ENCODE data around the gene PCDH17.

PCDH17 gene

DNA sequence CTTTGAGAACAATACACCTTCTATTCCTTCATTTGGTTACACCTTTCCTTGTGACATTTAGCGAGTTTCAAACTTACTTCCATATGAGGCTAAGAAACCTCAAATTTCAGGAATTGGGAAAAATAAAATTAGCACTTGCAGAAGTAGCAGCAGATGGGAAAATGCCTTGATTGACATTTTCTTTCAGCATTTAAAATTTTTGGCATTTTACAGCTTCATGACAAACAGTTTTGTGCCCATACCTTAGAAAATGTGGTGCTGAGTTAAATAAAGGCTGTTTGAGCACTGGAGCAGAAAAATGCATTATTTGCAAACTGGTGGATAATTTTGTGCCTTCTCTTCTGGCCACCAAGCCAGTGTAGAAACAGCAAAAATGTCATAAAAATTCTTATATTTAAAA is 95.4 kb downstream of the PCDH17 start:
- TF ChIP-seq NFIC (IDR thresholded peaks at IDR 0.05) (no peak), TAF1 (IDR thresholded peaks at IDR 0.05; ENCODE audit: low read depth) (no peak), TEAD4 (IDR thresholded peaks at IDR 0.05) (no peak), RAD21 (IDR thresholded peaks at IDR 0.05; ENCODE audit: low read depth) (no peak), EP300 (IDR thresholded peaks at IDR 0.05; ENCODE audit: borderline replicate concordance) (no peak), CEBPB (IDR thresholded peaks at IDR 0.05) (no peak), CREB1 (IDR thresholded peaks at IDR 0.05; ENCODE audit: low read depth) (no peak), TCF12 (IDR thresholded peaks at IDR 0.05; ENCODE audit: low read depth) (no peak), EGR1 (IDR thresholded peaks at IDR 0.05) (no peak)
- TF ChIP-seq, protein P1, sequence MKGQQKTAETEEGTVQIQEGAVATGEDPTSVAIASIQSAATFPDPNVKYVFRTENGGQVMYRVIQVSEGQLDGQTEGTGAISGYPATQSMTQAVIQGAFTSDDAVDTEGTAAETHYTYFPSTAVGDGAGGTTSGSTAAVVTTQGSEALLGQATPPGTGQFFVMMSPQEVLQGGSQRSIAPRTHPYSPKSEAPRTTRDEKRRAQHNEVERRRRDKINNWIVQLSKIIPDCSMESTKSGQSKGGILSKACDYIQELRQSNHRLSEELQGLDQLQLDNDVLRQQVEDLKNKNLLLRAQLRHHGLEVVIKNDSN (IDR thresholded peaks at IDR 0.05) = no peak
- TF ChIP-seq, protein P2, sequence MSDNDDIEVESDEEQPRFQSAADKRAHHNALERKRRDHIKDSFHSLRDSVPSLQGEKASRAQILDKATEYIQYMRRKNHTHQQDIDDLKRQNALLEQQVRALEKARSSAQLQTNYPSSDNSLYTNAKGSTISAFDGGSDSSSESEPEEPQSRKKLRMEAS (IDR thresholded peaks at IDR 0.05) = no peak
- TF ChIP-seq, protein P3, sequence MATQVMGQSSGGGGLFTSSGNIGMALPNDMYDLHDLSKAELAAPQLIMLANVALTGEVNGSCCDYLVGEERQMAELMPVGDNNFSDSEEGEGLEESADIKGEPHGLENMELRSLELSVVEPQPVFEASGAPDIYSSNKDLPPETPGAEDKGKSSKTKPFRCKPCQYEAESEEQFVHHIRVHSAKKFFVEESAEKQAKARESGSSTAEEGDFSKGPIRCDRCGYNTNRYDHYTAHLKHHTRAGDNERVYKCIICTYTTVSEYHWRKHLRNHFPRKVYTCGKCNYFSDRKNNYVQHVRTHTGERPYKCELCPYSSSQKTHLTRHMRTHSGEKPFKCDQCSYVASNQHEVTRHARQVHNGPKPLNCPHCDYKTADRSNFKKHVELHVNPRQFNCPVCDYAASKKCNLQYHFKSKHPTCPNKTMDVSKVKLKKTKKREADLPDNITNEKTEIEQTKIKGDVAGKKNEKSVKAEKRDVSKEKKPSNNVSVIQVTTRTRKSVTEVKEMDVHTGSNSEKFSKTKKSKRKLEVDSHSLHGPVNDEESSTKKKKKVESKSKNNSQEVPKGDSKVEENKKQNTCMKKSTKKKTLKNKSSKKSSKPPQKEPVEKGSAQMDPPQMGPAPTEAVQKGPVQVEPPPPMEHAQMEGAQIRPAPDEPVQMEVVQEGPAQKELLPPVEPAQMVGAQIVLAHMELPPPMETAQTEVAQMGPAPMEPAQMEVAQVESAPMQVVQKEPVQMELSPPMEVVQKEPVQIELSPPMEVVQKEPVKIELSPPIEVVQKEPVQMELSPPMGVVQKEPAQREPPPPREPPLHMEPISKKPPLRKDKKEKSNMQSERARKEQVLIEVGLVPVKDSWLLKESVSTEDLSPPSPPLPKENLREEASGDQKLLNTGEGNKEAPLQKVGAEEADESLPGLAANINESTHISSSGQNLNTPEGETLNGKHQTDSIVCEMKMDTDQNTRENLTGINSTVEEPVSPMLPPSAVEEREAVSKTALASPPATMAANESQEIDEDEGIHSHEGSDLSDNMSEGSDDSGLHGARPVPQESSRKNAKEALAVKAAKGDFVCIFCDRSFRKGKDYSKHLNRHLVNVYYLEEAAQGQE (IDR thresholded peaks at IDR 0.05; ENCODE audit: low read depth) = no peak

DNA sequence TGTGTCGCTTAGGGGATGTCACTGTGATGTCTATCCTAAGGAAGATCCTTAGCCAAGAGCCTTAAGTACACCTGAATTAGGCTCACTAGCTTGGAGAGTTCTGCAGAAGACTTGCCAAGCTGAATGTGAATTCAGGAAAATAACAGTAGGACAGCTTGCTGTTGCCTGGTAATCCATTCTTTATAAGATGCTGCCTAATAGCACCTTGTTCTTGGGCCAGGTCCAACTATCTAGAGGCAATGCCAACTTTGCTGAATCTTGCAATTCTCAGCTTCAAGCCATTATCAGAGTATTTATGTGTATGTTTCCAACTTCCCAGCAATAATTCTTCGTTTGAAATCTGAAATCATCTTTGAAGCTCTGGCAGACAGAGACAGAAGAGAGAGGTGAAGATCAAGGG is 102.8 kb downstream of the PCDH17 start:
- TF ChIP-seq CEBPB (IDR thresholded peaks at IDR 0.05) (no peak), CREB1 (IDR thresholded peaks at IDR 0.05; ENCODE audit: low read depth) (no peak), ZBTB7A (IDR thresholded peaks at IDR 0.05; ENCODE audit: low read depth) (no peak), YY1 (IDR thresholded peaks at IDR 0.05; ENCODE audit: low read depth) (no peak), FOXM1 (IDR thresholded peaks at IDR 0.05; ENCODE audit: borderline replicate concordance, low read depth) (no peak), TAF1 (IDR thresholded peaks at IDR 0.05; ENCODE audit: low read depth) (no peak), TCF12 (IDR thresholded peaks at IDR 0.05; ENCODE audit: low read depth) (no peak), EP300 (IDR thresholded peaks at IDR 0.05; ENCODE audit: borderline replicate concordance) (no peak), RAD21 (IDR thresholded peaks at IDR 0.05; ENCODE audit: low read depth) (no peak), TEAD4 (IDR thresholded peaks at IDR 0.05) (no peak), NFIC (IDR thresholded peaks at IDR 0.05) (no peak), EGR1 (IDR thresholded peaks at IDR 0.05) (no peak)
- TF ChIP-seq, protein P1 (IDR thresholded peaks at IDR 0.05) = no peak
- TF ChIP-seq, protein P3 (IDR thresholded peaks at IDR 0.05; ENCODE audit: low read depth) = no peak
- TF ChIP-seq, protein P2 (IDR thresholded peaks at IDR 0.05) = no peak

DNA sequence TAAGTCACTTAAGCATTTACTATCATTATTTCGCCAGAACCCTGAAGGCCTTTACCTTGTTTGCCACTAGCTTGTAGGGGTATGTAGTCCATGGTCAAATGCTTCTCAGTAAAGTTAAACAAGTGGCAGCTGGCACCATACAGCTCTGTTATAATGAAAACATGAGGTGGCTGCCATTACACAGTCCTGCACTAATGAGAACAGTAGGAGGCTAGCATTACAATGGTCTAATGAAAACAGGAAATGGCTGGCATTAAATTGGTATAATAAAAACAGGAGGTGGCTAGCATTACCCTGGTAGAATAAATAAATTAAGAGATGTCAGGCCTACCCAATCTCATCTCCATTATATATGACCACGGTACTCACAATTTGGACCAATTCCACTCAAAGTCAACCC is 107.5 kb downstream of the PCDH17 start:
- TF ChIP-seq TEAD4 (IDR thresholded peaks at IDR 0.05) = 0 out of 2 replicates have a peak, but pooled peaks have one; percentile 39
- peak; percentile 31; the same call in 1 of the 2 replicates for TF ChIP-seq EP300 (IDR thresholded peaks at IDR 0.05; ENCODE audit: borderline replicate concordance)
- no peak for TF ChIP-seq FOXM1 (IDR thresholded peaks at IDR 0.05; ENCODE audit: borderline replicate concordance, low read depth)
- 0 out of 2 replicates have a peak, but pooled peaks have one; percentile 20 for TF ChIP-seq YY1 (IDR thresholded peaks at IDR 0.05; ENCODE audit: low read depth)
- TF ChIP-seq EGR1 (IDR thresholded peaks at IDR 0.05) = no peak
- peak; percentile 59 for TF ChIP-seq TCF12 (IDR thresholded peaks at IDR 0.05; ENCODE audit: low read depth)
- peak; percentile 57 for TF ChIP-seq NFIC (IDR thresholded peaks at IDR 0.05)

DNA sequence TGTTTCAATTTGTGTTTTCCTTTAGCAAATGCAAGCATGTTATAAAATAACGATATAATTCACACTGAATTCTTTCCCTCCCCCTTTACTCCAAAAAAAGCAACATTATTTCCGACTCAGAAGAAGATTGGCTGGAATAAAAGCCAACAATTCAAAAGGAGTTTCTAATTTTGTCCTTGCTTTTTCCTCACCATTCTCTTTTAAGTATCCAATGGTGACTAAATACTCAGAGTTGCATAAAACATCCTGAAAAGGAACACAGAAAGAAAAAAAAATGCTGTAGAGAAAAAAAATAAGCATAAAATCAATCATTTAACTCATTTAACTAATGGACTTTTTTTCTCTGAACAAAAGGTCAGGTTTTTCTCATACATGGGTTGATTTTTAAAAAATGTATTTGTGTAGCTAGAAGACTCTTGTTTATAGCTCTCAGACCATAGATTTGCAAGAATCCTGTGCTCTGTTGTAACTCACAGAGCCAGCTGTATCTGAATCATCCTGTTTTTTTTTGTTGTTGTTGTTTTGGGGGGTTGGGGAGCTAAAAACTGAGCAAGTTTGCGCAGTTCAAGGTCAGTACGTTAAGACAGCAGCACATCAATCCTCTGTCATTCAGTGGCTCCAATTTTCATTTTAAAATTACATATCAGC is 108.1 kb downstream of the PCDH17 start:
- TF ChIP-seq EP300 (IDR thresholded peaks at IDR 0.05; ENCODE audit: borderline replicate concordance) (no peak), CREB1 (IDR thresholded peaks at IDR 0.05; ENCODE audit: low read depth) (no peak), TAF1 (IDR thresholded peaks at IDR 0.05; ENCODE audit: low read depth) (no peak), ZBTB7A (IDR thresholded peaks at IDR 0.05; ENCODE audit: low read depth) (no peak), CEBPB (IDR thresholded peaks at IDR 0.05) (no peak), EGR1 (IDR thresholded peaks at IDR 0.05) (no peak), NFIC (IDR thresholded peaks at IDR 0.05) (no peak), RAD21 (IDR thresholded peaks at IDR 0.05; ENCODE audit: low read depth) (no peak), TEAD4 (IDR thresholded peaks at IDR 0.05) (no peak), TCF12 (IDR thresholded peaks at IDR 0.05; ENCODE audit: low read depth) (no peak), FOXM1 (IDR thresholded peaks at IDR 0.05; ENCODE audit: borderline replicate concordance, low read depth) (no peak), YY1 (IDR thresholded peaks at IDR 0.05; ENCODE audit: low read depth) (no peak)
- TF ChIP-seq, protein P3 (IDR thresholded peaks at IDR 0.05; ENCODE audit: low read depth) = no peak
- TF ChIP-seq, protein P1 (IDR thresholded peaks at IDR 0.05) = no peak
- TF ChIP-seq, protein P2 (IDR thresholded peaks at IDR 0.05) = no peak
